GM12865 (cell line): ENCODE results near the gene RBM10.
"Not testable (repeated sequence)": the region's sequence is repeated elsewhere in the genome, so short reads cannot be mapped to it uniquely, and the experiment has no call there.

Experiments
- DNase-seq: peaks from one replicate; pipeline ENCODE4 v3.0.0; 2010; ENCODE audit warnings: low read depth
- H3K4me3 ChIP-seq: 2 replicates; pipeline ENCODE4 v1.5.1; 2011; ENCODE audit warnings: mild to moderate bottlenecking, low read depth, low read length, control low read depth
- CTCF ChIP-seq: IDR thresholded peaks from 2 replicates; pipeline ENCODE4 v1.5.1; 2011; ENCODE audit warnings: low read length, control low read depth, low read depth, inconsistent platforms; ENCODE audit not compliant: insufficient read depth; ENCODE audit errors: missing control alignments

RBM10 gene

GRCh38 chrX:47144626-47145394 is at the start of gene RBM10, which contains the start of gene NDUFB11:
Gene RBM10, plus strand, starts transcription at chrX:47145221. Its CDS starts 2,261 bp downstream, at chrX:47147482.
Gene NDUFB11, minus strand, starts transcription at chrX:47144702. Its CDS starts 23 bp downstream, at chrX:47144679.
- DNase-seq = peak; percentile 96
- peak within 1 kb of the TSS; percentile 85 for H3K4me3 ChIP-seq
- TF ChIP-seq CTCF = peak; percentile 59

GRCh38 chrX:47097018-47097417 is 48.0 kb upstream of the RBM10 start:
- TF ChIP-seq CTCF = no peak
- H3K4me3 ChIP-seq = no peak overlapping the region
- no peak for DNase-seq

- no peak for DNase-seq
- no peak for TF ChIP-seq CTCF
- no peak overlapping the region for H3K4me3 ChIP-seq
These were observed 46.5 kb upstream of the RBM10 start for GRCh38 chrX:47098338-47099094.

GRCh38 chrX:47101206-47101605 is 43.8 kb upstream of the RBM10 start:
- H3K4me3 ChIP-seq = no peak overlapping the region
- TF ChIP-seq CTCF = no peak
- no peak for DNase-seq

GRCh38 chrX:47110936-47111615 is 33.9 kb upstream of the RBM10 start:
- not testable (repeated sequence) for DNase-seq, H3K4me3 ChIP-seq

GRCh38 chrX:47112316-47112954 is 32.6 kb upstream of the RBM10 start:
- no peak for TF ChIP-seq CTCF
- no peak overlapping the region for H3K4me3 ChIP-seq
- DNase-seq = no peak

- not testable (repeated sequence) for H3K4me3 ChIP-seq, DNase-seq
These were observed 28.4 kb upstream of the RBM10 start for GRCh38 chrX:47116551-47117110.

GRCh38 chrX:47124466-47124865 is 20.6 kb upstream of the RBM10 start:
- DNase-seq, H3K4me3 ChIP-seq: not testable (repeated sequence)
